Effector CD4-positive, alpha-beta T cell (primary cell): ENCODE results near the gene SH3GL2.

Experiments
- DNase-seq: peaks from one replicate; pipeline ENCODE4 v3.0.0-alpha.2; 2020

The SH3GL2 gene

DNA sequence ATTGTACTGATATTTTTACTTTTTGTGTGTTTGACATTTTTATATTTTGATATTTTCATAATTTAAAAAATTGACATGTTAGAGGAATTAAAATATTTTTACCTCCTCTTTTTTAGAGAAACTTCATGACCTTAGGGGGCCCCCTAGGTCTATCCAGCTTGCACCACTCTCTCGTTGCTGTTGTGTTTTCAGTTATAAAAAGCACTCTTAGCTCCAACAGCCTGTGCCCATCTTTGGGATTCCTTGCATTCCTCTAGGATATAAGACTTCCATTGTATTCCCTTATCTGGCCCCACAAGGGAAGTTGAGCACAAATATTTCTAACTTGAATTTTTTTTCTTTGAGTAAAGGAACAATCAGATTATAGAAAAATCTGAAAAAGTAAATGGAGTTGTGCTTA, 245.3 kb downstream of the SH3GL2 start:
- DNase-seq = no peak

DNA sequence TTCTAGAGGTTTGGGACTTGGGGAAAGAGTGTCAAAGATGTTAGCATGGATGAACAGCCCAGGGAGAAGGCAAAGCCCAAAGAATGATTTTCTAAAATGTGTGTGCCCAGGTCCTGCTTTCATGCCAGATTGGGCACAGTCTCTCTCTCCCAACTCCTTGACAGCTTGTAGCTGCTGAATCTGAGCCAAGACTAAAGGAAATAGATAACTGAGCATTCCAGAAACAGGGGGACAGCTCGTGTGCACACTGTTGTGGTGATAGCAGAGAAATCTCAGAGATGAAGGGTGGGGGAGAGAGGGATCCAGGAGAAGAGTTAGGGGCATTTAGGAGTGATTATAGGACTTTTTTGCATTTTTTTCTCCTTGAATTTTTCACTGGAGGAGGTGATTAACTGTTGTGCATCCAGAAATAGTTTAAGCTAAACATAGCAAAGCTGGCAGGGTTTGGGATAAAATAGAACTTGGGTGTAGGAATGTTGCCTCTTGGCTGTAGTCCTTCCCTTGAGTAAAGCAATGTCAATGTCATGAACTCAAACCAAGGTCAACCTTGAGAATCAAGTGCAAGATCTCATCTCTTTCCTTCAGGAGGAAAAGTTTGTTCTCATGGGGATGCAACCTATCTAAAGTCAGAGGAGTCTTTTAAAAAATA, 245.9 kb downstream of the SH3GL2 start:
- DNase-seq = no peak

DNA sequence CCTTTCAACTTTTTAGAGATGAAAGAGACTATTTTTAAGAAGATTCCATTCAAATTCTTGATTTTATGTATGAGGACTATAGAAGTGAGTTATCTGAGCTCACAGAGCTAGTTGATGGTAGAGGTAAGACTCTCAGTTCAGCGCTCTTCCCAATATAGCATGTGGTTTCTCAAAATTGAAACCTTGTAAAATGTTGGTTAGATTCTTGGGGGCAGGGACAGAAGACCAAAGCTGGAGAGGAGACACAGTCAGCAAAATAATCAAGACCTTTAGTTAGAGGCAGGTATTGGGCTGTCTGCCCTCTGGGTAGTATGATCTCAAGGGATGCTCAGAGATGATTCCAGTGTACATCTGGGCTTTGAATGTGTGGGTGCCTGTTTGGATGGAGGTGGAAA, 246.4 kb downstream of the SH3GL2 start:
- DNase-seq = no peak

DNA sequence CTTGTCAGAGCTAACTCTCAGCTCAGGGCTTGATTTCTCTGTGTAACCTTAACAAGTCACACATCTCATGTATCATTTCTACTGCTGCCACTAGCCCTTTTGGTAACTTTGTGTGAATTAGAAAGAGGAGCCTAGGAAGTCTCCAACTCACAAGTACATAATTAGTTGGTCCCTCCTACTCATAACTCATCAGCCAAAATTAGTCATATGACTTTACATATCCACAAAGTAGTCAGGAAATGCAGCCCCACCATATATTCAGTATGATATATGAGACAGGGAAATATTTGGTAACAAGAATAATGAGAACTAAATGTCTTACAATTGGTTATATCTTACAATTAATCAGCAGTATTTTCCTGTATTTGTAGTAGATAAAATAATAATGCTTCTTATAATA, 250.2 kb downstream of the SH3GL2 start:
- no peak for DNase-seq

DNA sequence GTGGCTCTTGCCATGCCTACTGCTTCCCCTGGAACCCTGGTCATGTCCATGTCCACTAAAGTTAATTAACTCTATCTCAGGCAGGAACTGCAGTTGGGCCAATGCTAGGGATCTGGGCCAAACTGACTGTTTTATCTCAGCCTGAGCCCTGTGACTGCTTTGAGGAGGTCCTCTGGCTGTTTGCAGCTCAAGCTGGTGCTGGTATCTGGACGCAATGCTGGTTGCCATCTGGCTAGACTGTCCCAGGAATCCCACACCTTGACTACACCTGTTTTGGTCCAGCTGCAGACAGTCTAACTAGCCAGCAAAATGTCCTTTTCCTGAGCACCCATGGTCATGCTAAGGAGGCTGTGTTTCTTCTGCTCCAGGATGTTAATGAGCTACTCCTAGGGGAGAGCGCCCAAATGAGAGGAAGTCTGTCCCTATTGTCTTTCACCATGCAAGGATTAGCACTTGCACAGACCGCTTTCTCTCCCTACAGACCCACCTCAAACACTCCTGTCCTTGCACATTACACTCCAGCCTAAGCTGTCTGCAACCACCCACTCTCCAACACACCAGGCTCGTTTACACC, 251.0 kb downstream of the SH3GL2 start:
- no peak for DNase-seq

DNA sequence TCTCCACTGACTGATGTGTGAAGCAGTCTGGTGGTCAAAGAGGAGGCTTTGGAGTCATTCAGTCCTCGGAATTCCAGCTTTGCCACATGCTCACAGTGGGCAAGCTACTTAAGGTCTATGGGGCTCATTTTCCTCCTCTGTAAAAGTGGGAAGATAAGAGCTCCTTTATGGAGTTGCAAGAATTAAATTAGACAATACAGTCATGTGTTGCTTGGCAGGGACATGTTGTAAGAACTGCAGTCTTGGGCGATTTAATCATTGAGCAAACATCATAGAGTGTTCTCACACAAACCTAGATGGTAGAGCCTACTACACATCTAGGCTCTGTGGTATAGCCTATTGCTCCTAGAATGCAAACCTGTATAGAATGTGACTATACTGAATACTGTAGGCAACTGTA, 253.9 kb downstream of the SH3GL2 start:
- no peak for DNase-seq

DNA sequence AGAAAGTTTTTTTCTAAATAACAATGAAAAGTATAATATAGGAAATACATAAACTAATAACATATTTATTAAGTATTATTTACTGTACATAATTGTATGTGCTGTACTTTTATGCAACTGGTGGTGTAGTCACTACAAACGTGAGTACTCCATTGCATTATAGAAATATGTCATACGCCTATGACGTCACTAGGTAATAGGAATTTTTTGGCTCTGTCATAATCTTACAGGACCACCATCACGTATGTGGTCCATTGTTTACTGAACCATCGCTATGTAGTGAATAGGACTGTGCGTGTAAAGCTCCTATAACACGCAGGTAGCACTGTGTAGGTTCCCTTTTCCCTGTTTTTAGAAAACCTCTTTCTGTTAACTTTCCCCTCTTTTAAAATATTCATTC, 255.0 kb downstream of the SH3GL2 start:
- DNase-seq = no peak

DNA sequence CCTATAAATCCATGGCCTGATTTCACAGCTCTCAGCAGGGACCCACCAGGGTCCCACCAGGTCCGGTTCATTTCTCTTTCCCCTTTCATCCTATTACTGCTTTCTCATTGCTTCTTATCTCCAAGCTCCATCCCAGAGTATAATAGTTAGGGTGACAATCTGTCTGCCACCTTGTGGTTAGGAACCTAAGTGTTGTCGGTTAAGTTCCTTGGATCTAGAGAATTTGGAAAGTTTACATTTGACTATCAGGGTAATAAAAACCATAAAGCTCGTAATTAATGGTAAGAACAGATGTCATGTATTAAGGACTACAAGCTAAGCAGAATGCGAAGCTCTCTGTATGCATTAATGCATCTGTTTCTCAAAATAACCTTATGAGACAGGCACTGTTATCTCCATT, 259.1 kb downstream of the SH3GL2 start:
- no peak for DNase-seq

DNA sequence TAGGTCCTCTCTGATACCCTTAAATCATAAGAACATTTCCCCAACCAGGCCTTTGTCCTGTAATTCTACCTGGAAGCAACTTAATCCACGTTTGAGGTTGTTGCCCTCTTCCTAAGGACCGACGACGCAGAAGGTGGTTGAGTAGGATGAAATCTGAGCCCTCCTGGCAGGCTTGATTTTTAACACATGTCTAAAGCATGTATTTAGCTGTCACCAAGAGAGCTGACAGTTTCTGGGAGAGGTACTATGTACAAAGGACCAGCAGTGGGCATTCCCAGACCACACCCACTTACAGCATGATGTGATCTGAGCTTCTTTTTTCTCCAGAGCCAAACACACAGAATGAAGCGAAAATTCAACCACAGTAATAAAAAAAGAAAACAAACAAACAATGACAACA, 260.9 kb downstream of the SH3GL2 start:
- no peak for DNase-seq

DNA sequence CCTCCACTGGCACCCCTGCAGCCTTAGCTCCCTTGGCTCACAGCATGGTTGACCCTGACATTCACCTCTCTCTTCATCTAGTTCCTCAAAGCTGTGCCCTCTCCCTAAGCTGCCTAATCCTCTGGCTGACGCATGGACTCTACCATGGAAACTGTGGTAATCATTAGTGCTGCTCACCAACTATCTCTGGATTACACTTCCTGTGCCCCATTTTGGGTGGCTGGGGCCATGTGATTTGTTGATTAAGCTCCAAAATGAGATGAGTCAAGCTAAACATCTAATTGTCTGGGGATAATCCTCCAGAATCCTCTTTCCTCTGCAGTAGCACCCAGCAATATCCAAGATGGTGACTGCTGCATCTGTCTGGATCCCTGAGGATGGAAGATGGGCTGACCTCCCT, 264.4 kb downstream of the SH3GL2 start:
- no peak for DNase-seq
